T-helper 1 cell treated with Interleukin-12 subunit alpha and Interleukin-12 subunit beta and Interleukin-4 antibody, amounts not matched to agents 30 ng/mL and 1 ng/mL, for 36 hours (primary cell): ENCODE measurements around the gene OR10K1. TPM values are rescaled to one million over a fixed set of nuclear protein-coding genes. Genes with fewer than 3 reads are reported as not detected.
"Not testable (repeated sequence)": the region's sequence is repeated elsewhere in the genome, so short reads cannot be mapped to it uniquely, and the experiment has no call there.

Source experiments
- intact Hi-C: fragments of 100-400 bp; cut with micrococcal nuclease; formaldehyde crosslinking; loops from one replicate; pipeline ENCODE4 v1.15.1; 2024
- total RNA-seq: library from RNA; stranded (reverse); gene quantifications from 2 replicates; pipeline ENCODE4 v1.2.3, GENCODE V29; 2022

OR10K1 gene
- total RNA-seq, result not detected in 2 replicates

DNA sequence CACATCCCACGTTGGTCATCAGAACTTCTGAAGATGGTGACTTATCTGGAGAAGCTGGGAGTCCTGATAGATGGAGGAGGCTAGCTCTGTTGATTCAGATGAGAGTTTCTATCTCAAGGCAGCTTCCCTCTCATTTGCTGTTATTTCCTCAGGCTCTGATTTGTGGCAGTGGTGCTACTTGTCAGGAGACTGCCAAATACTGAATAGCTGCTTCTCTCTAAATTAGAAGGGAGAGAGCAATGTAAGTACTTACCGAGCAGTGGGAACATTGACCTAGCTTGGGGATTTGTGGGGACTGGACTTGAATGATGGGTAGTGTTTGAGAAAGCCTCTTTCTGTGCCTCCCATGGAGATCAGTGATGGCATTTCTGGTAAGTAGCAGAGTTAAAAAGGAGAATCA is at the start of gene OR10K1:
TSS of gene OR10K1 (plus strand) at position 301 of the 400 bp plus-strand sequence. CDS start 3,728 bp downstream, outside the sequence.
- intact Hi-C loops, result no loop called here

- intact Hi-C loops, result no loop called here
These were observed 46.8 kb upstream of the OR10K1 start for GRCh38 chr1:158414651-158415345.

- intact Hi-C loops, result no loop called here
These were observed 44.0 kb upstream of the OR10K1 start for GRCh38 chr1:158417586-158417985.

DNA sequence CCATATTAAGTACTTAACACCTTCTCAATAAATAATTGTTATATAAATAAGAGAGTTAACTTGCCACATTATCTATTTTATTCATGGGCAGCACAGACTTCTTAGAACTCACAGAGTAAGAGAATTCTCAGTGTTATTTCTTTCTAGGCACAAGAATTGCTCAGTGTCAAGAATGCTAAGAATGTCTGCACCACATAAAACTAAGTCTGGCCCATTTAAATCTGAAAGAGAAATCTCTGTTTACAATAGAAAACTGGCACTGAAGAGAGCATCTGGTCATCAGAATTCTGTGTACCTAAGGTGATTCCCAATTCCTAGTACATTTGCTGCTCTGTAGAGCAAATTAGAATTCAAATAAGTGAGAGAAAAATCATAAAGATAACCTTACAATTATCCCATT is 39.4 kb upstream of the OR10K1 start:
- intact Hi-C loops, result no loop called here

DNA sequence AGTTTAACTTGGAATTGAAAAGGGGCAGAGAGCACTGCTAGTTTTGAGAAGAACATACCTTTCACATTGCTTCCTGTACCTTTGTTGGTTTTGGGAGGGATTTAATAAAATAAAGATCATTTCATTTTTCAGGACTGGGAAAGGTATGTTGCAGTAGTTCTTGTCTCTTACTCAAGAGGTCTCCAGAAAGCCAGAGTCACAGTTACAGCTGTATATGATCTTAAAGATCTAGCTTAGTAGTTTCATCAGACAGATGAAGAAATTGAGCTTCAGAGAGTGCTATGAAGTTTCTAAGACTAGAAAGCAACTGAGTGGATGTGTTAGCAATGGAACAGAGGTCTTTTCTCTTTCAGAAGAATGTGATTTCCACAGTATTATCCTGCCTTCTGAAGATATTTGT is 36.6 kb upstream of the OR10K1 start:
- intact Hi-C loops, result no loop called here

DNA sequence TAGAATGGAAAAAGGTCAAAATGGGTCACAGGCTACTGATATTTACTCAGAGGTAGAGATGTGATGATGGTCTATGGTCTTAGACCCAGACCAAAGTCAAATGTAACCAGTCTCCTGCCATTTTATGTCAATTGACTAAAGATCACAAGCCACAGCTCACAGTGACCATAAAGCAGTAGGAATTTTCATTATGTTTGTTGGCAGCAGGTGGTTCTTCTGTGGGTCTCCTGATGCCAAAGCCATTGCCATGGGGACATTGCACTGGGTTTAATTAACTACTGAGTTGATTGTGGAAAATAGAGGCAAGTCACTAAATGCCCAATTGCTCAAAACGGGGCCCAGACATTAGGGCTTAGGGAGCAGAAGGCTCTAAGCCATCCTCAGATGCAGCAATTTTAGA is 35.5 kb upstream of the OR10K1 start, which contains the start of gene OR10K2:
TSS of gene OR10K2 (minus strand) at position 101 of the 400 bp plus-strand sequence. CDS start 5,371 bp downstream, outside the sequence.
- intact Hi-C loops, result no loop called here

- intact Hi-C loops, result not testable (repeated sequence)
These were observed 31.5 kb upstream of the OR10K1 start for GRCh38 chr1:158430163-158430562.

- intact Hi-C loops, result no loop called here
These were observed 26.9 kb upstream of the OR10K1 start for GRCh38 chr1:158434741-158435140.

DNA sequence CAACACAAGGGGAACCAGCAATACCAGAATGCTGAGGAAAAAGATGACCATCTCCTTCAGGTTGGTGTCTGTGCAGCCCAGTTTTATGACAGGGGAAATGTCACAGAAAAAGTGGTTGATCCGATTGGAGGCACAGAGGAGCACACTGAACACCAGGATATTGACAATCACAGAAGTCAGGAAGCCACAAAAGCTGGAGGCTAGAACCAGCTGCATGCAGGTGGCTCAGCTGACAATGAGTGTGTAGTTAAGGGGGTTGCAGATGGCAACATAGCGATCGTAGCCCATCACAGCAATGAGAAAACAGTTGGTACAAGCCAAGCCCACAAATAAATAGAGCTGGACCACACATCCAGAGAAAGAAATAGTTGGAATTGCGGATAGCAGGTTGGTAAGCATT is 16.3 kb upstream of the OR10K1 start:
- intact Hi-C loops, result no loop called here

- intact Hi-C loops, result no loop called here
These were observed 7.1 kb upstream of the OR10K1 start for GRCh38 chr1:158454537-158454936.

- intact Hi-C loops, result no loop called here
These were observed 4.4 kb upstream of the OR10K1 start for GRCh38 chr1:158457246-158457645.

GRCh38 chr1:158458263-158458662 is 3.4 kb upstream of the OR10K1 start:
- intact Hi-C loops, result no loop called here

DNA sequence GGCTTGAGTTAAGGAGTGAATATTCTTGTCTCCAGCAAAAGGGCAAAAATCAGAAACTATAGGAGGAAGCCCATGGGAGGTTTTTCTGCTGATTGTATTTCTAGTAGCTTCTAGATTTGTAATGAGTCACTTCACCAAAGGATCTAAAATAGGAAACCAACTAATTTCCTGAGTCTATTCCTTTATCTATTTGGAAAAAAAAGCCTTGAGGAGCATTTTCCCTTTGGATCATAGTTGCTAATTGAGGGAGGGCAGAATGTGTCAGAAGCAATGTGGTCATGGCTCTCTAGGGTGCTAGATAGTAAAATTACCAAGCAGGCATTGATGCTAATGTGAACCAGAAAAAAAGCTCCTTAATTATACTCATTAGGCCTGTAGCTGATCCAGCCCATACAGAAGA is 10.3 kb downstream of the OR10K1 start, which contains the start of gene OR10R2:
TSS of gene OR10R2 (plus strand) at position 301 of the 400 bp plus-strand sequence. CDS start 106 bp downstream, outside the sequence.
- intact Hi-C loops, result no loop called here

DNA sequence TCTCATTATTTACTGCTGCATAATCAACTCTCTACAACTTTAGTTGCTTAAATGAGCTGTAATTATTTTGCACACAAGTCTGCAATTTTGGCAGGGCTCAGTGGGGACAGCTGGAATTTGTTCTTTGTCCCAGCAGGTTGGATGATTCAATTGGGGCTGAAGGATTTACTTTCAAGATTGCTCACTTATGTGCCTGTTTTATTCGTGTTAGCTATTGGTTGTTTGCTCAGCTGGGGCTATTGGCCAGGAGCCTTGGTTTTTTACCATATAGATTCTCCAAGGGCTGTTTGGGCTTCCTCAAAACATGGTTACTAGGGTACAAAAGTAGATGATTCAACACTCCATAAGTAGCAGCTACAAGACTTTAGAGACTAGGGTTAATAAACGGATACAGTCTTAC is 23.8 kb downstream of the OR10K1 start:
- intact Hi-C loops, result no loop called here

- intact Hi-C loops, result no loop called here
These were observed 29.7 kb downstream of the OR10K1 start for GRCh38 chr1:158491316-158491715.

- intact Hi-C loops, result no loop called here
These were observed 31.4 kb downstream of the OR10K1 start for GRCh38 chr1:158493054-158493453.

GRCh38 chr1:158494796-158495195 is 33.2 kb downstream of the OR10K1 start:
- intact Hi-C loops, result no loop called here

DNA sequence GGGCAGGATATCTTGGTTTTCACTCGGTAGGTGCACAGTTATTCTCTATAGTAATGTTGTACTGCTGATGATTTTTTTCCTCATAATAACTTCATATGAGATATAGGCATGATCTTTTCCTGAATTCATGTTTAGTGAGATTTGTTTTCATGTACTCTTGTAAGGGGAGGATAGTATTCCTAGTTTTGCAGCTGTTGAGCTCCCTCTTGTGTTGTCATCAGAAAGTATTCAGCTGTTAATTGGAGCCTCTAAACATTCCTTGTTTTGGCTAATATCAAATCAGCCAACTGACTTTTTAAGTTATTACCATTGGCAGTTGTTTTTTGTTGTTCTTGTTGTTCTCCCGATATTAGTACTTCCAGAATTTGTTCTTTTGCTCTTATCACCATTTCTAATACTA is 34.7 kb downstream of the OR10K1 start:
- intact Hi-C loops, result loop anchor here (2.0 kb wide), 2 partner anchors 250 to 294 kb away; no protein-coding TSS in a partner anchor

DNA sequence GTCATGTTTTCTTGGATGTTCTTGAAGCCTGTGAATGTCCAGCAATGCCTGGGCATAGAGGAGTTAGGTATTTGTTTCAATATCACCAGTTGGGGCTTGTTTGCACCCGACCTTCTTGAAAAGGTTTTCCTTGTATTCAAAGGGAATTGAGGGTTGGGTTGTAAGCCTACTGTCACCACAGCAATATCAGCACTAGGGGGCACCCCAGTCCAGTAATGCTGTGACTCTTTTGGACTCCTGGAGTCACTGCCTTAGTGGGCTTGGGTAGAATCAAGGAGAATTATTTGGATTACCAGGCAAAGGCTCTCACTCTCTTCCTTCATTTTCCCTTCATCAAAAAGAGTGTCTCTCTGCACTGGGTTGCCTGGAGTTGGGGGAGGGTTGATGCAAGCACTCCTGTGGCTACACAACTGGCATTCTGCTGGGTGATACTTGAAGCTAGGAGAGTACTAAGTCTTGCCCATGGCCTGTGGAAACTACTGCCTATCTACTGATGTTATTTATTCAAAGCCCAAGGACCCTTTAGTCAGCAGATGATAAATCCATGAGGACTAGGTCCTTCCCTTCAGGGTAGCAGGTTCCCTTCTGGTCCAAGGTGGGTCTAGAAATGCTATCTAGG is 44.8 kb downstream of the OR10K1 start:
- intact Hi-C loops, result loop anchor here (1.0 kb wide), 3 partner anchors 492 to 583 kb away; no protein-coding TSS in a partner anchor

DNA sequence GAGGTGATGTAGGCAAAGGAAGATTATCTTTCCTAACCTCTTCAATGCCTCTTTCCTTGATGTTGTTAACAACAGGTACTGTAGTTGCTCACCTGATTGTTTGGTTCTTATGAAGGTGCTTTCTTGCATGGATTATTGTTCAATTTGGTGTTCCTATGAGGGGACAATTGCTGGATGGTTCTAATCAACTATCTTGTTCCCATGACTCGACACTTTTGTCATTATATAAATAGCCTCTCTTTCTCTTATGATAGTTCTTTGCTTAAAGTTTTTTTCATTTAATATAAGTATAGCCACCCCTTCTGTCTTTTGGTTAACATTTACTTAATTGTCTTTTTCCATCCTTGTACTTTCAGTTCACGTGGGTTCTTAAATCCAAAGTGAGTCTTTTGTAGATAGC is 45.9 kb downstream of the OR10K1 start:
- intact Hi-C loops, result no loop called here

DNA sequence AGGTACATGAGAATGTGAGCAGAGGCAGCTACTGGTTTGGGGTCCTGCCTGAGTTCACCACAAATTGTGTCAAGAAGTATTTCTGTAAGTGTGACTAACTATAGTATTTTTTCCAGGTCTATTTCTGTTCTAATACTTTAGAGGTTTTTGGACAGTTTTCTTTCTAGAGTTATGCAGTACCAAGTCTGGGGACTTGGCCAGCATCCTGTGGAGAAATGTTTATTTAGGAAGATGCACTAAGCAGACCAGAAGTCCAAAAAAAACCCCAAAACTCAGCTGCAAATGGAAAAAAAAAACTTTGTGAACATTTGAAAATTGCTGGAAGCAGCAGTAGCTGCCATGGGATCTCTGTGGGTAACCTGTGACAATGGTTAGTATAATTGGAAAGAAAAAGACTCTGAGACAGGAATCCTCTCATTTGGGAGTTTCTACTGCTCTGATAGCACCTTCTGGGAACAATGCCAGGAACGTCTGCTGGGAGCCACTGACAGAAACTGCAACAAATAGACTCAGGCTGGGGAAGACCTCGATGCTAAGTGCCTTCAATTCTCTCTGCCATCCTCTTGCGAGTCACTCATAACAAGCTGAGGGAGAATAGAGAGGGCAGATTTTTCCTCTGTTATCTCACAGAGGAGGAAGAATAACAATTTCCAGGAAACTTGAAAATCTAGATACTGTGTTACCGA is 48.0 kb downstream of the OR10K1 start:
- intact Hi-C loops, result loop anchor here (1.0 kb wide), 1 partner anchor 559 kb away; no protein-coding TSS in a partner anchor

GRCh38 chr1:158516966-158517365 is 55.3 kb downstream of the OR10K1 start:
- intact Hi-C loops, result no loop called here
